A549 (cell line): ENCODE results near the gene NUDT16L1. TPM values are rescaled to one million over a fixed set of nuclear protein-coding genes. Genes with fewer than 3 reads are reported as not detected.

Experiments
- ATAC-seq, 2 experiments: fragments of 200-7000 bp in 1 of 2; fragments of >200 bp in 1 of 2; cut with Nextera tagmentation in 1 of 2; cut with Tn5 transposase in 1 of 2; 3 replicates each; pipeline versions ENCODE4 v1.8.0 to v1.9.1; 2018 to 2020; ENCODE audit warnings: mild to moderate bottlenecking in 1 of 2, moderate library complexity in 1 of 2
- CTCF ChIA-PET: fragments of 300-600 bp; sonication (Branson Sonifier 250); formaldehyde crosslinking; extraction: SDS; loops from one replicate; lab custom pipeline; 2021; ENCODE audit warnings: antibody characterized with exemption, inconsistent platforms; lab: Yijun Ruan, JAX
- POLR2A ChIA-PET: fragments of 350-600 bp; formaldehyde crosslinking; extraction: SDS; loops from one replicate; lab custom pipeline; 2021; ENCODE audit warnings: antibody characterized with exemption, inconsistent platforms; lab: Yijun Ruan, JAX
- DNase-seq, 2 experiments: peaks; one replicate each; pipeline versions ENCODE4 v3.0.0 to v3.0.0-alpha.2; 2011 to 2016; ENCODE audit warnings: low read depth in 1 of 2, low spot score in 1 of 2
- FAIRE-seq: peaks from 2 replicates; lab custom pipeline; 2011; peaks lifted over from hg19 to GRCh38; lab: Jason Lieb, UNC
- H3K27ac ChIP-seq, 2 experiments: fragments of >200 bp; sonication (Bioruptor Twin); formaldehyde crosslinking; 3 replicates each; pipeline ENCODE4 v1.5.1; 2016 to 2017
- H3K4me1 ChIP-seq: fragments of >200 bp; sonication (Bioruptor Twin); formaldehyde crosslinking; 3 replicates; pipeline ENCODE4 v1.6.1; 2016
- H3K4me2 ChIP-seq: fragments of >200 bp; sonication (Bioruptor Twin); formaldehyde crosslinking; 3 replicates; pipeline ENCODE4 v1.6.1; 2016
- H3K4me3 ChIP-seq: fragments of >200 bp; sonication (Bioruptor Twin); formaldehyde crosslinking; 3 replicates; pipeline ENCODE4 v1.5.1; 2016
- H3K9me3 ChIP-seq: fragments of >200 bp; sonication (Bioruptor Twin); formaldehyde crosslinking; 3 replicates; pipeline ENCODE4 v1.6.1; 2016
- BHLHE40 ChIP-seq: IDR thresholded peaks from 2 replicates; pipeline ENCODE4 v1.6.1; 2012; ENCODE audit warnings: low read depth, low read length, inconsistent platforms
- CHD2 ChIP-seq: fragments of 150-350 bp; IDR thresholded peaks from 2 replicates; pipeline ENCODE4 v1.6.1; 2014; ENCODE audit warnings: low read length; ENCODE audit not compliant: partially characterized antibody
- CHD4 ChIP-seq: fragments of 200-600 bp; sonication (generic); IDR thresholded peaks from 2 replicates; pipeline ENCODE4 v1.6.1; 2016; ENCODE audit warnings: antibody characterized with exemption, mild to moderate bottlenecking, borderline replicate concordance
- EHMT2 ChIP-seq: fragments of 200-600 bp; sonication (generic); IDR thresholded peaks from 2 replicates; pipeline ENCODE4 v1.6.1; 2016; ENCODE audit warnings: antibody characterized with exemption, low read depth, mild to moderate bottlenecking, moderate library complexity
- FOSB ChIP-seq: fragments of 250-450 bp; sonication (Bioruptor Pico); IDR thresholded peaks from 2 replicates; pipeline ENCODE4 v1.5.0; 2020; ENCODE audit warnings: mild to moderate bottlenecking, moderate library complexity
- FOSL2 ChIP-seq, 2 experiments: fragments of 450-650 bp in 1 of 2; fragments of >200 bp in 1 of 2; sonication (Bioruptor Twin) in 1 of 2; formaldehyde crosslinking; IDR thresholded peaks; 2 replicates each; pipeline versions ENCODE4 v1.5.0 to v1.6.1; 2016 to 2020; ENCODE audit warnings: mild to moderate bottlenecking in 1 of 2, moderate library complexity in 1 of 2
- FOXS1 ChIP-seq: fragments of 250-450 bp; sonication (Bioruptor Pico); IDR thresholded peaks from 2 replicates; pipeline ENCODE4 v1.5.0; 2020; ENCODE audit warnings: mild to moderate bottlenecking, moderate library complexity
- GATA3 ChIP-seq: IDR thresholded peaks from 2 replicates; pipeline ENCODE4 v1.6.1; 2012; ENCODE audit warnings: borderline replicate concordance
- HOXB13 ChIP-seq: fragments of 250-450 bp; sonication (Bioruptor Pico); IDR thresholded peaks from 2 replicates; pipeline ENCODE4 v1.5.0; 2020; ENCODE audit warnings: low read depth, mild to moderate bottlenecking, moderate library complexity
- HOXB5 ChIP-seq: fragments of 250-450 bp; sonication (Bioruptor Pico); IDR thresholded peaks from 2 replicates; pipeline ENCODE4 v1.5.0; 2020; ENCODE audit warnings: mild to moderate bottlenecking, moderate library complexity
- JUN ChIP-seq, 2 experiments: fragments of >200 bp; sonication (Bioruptor Twin); formaldehyde crosslinking; IDR thresholded peaks; 2 replicates in 1 of 2; 3 replicates in 1 of 2; pipeline ENCODE4 v1.6.1; 2016 to 2017
- KDM5A ChIP-seq: fragments of 200-600 bp; sonication (generic); IDR thresholded peaks from 2 replicates; pipeline ENCODE4 v1.6.1; 2016; ENCODE audit warnings: antibody characterized with exemption, mild to moderate bottlenecking
- MAFK ChIP-seq: fragments of 450-650 bp; IDR thresholded peaks from 2 replicates; pipeline ENCODE4 v1.6.1; 2014; ENCODE audit not compliant: partially characterized antibody
- NFE2L2 ChIP-seq: fragments of 150-350 bp; conservative IDR thresholded peaks from 2 replicates; pipeline ENCODE4 v1.6.1; 2014; ENCODE audit warnings: low read length
- NPAS2 ChIP-seq: fragments of 250-450 bp; sonication (Bioruptor Pico); IDR thresholded peaks from 2 replicates; pipeline ENCODE4 v1.8.0; 2022; ENCODE audit warnings: mild to moderate bottlenecking, moderate library complexity, borderline replicate concordance
- NR3C1 ChIP-seq: fragments of >200 bp; sonication (Bioruptor Twin); formaldehyde crosslinking; IDR thresholded peaks from 3 replicates; pipeline ENCODE4 v1.6.1; 2017
- POLR2A ChIP-seq: IDR thresholded peaks from 2 replicates; pipeline ENCODE4 v1.6.1; 2012; ENCODE audit warnings: mild to moderate bottlenecking, low read length
- POLR2AphosphoS2 ChIP-seq: conservative IDR thresholded peaks from 2 replicates; pipeline ENCODE4 v1.6.1; 2012; ENCODE audit warnings: low read length, improper control_type of control experiment, inconsistent platforms
- RARB ChIP-seq: fragments of 250-450 bp; sonication (Bioruptor Pico); IDR thresholded peaks from 2 replicates; pipeline ENCODE4 v1.8.0; 2021; ENCODE audit warnings: mild to moderate bottlenecking, moderate library complexity
- RCOR1 ChIP-seq: fragments of 150-350 bp; IDR thresholded peaks from 2 replicates; pipeline ENCODE4 v1.6.1; 2014; ENCODE audit warnings: antibody characterized with exemption, low read length, low read depth
- RFX5 ChIP-seq: fragments of 450-650 bp; IDR thresholded peaks from 2 replicates; pipeline ENCODE4 v1.7.1; 2014; ENCODE audit warnings: antibody characterized with exemption, mild to moderate bottlenecking, moderate library complexity
- SMC3 ChIP-seq: fragments of >200 bp; sonication (Bioruptor Twin); formaldehyde crosslinking; IDR thresholded peaks from 3 replicates; pipeline ENCODE4 v1.6.1; 2018; ENCODE audit warnings: inconsistent platforms
- ZC3H11A ChIP-seq: fragments of 450-650 bp; IDR thresholded peaks from 2 replicates; pipeline ENCODE4 v1.6.1; 2014; ENCODE audit warnings: antibody characterized with exemption, mild to moderate bottlenecking
- ZNF302 ChIP-seq: fragments of 250-450 bp; sonication (Bioruptor Pico); IDR thresholded peaks from 2 replicates; pipeline ENCODE4 v1.9.0; 2021; ENCODE audit warnings: inconsistent platforms, mild to moderate bottlenecking, moderate library complexity
- WGBS: methylation state at CpG from one replicate; pipeline ENCODE4 v1.1.6; 2017; ENCODE audit errors: missing lambda C conversion rate; 5-methylcytosine and 5-hydroxymethylcytosine counted together
- polyA plus RNA-seq, 4 experiments: library from polyadenylated mRNA; depleted of rRNA in 3 of 4; stranded (reverse); fragments of >200 nt; fragmentation: RNase III in 1 of 4; extraction: RNeasy Plus Mini Kit Qiagen cat#74134 plus additional on column Dnase treatment in 1 of 4; gene quantifications; 2 replicates in 3 of 4; 3 replicates in 1 of 4; pipeline ENCODE4 v1.2.3, GENCODE V29; 2011 to 2017
- TF ChIP-seq, protein P1 (sequence below): fragments of 150-350 bp; IDR thresholded peaks from 2 replicates; pipeline ENCODE4 v1.6.1; 2014; ENCODE audit warnings: low read depth, mild to moderate bottlenecking, low read length
- TF ChIP-seq, protein P2 (sequence below): fragments of 200-600 bp; sonication (generic); IDR thresholded peaks from 2 replicates; pipeline ENCODE4 v1.6.1; 2016; ENCODE audit warnings: antibody characterized with exemption, mild to moderate bottlenecking, moderate library complexity
- TF ChIP-seq, protein P3 (sequence below): fragments of >200 bp; sonication (Bioruptor Twin); formaldehyde crosslinking; IDR thresholded peaks from 2 replicates; pipeline ENCODE4 v1.6.1; 2016

The NUDT16L1 gene
- polyA plus RNA-seq, 2 of the 4 experiments (the other 2 are of a cell fraction) = 15.5 to 22.9 TPM

DNA sequence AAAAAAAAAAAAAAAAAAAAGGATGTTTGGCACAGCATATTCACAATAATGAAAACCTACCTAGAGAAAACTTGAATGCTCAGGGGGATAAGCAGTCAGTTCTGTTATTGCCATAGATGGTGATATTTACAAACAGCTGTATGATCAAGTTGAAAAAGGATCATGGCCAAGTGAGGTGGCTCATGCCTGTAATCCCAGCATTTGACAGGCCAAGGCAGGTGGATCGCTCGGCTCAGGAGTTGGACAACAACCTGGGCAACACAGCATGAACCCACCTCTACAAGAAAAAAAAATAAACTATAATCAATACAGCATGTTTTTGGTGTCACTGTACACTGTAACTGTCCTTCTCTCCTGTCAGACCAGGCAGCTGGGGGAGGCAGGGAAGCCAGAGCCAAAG lies 21.6 kb downstream of the NUDT16L1 start:
- no peaks in the 10 kb centered on the region for H3K4me1 ChIP-seq
- ChIA-PET CTCF (interaction anchor here (0.7 to 4.3 kb wide), 3 partner anchors 8 to 241 kb away, joined by 3 to 15 read pairs (median 4); no protein-coding TSS in a partner anchor), POLR2A (no interaction called here)
- ATAC-seq = no peak
- no peak for FAIRE-seq
- no peak for TF ChIP-seq FOSL2 (IDR thresholded peaks at IDR 0.05)
- TF ChIP-seq FOSL2 (CRISPR knock-in tag; IDR thresholded peaks at IDR 0.05) = no peak
- no peak for TF ChIP-seq NFE2L2
- TF ChIP-seq POLR2AphosphoS2 = no peak
- TF ChIP-seq HOXB5 (CRISPR knock-in tag) = no peak
- TF ChIP-seq SMC3 = no peak
- TF ChIP-seq KDM5A = no peak
- TF ChIP-seq RARB (CRISPR knock-in tag) = no peak
- TF ChIP-seq CHD2 = no peak
- TF ChIP-seq, protein P1, sequence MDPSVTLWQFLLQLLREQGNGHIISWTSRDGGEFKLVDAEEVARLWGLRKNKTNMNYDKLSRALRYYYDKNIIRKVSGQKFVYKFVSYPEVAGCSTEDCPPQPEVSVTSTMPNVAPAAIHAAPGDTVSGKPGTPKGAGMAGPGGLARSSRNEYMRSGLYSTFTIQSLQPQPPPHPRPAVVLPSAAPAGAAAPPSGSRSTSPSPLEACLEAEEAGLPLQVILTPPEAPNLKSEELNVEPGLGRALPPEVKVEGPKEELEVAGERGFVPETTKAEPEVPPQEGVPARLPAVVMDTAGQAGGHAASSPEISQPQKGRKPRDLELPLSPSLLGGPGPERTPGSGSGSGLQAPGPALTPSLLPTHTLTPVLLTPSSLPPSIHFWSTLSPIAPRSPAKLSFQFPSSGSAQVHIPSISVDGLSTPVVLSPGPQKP = no peak
- TF ChIP-seq ZNF302 (CRISPR knock-in tag) = no peak
- TF ChIP-seq RFX5 = no peak
- no peak for TF ChIP-seq JUN (IDR thresholded peaks at IDR 0.05)
- TF ChIP-seq NR3C1 = no peak
- no peak overlapping the region for H3K4me2 ChIP-seq
- H3K27ac ChIP-seq = no peak overlapping the region
- H3K9me3 ChIP-seq = no peaks in the 10 kb centered on the region
- no peak overlapping the region for H3K4me3 ChIP-seq
- DNase-seq = no peak
- 97% methylated on average over 2 of the region's 2 CpGs for WGBS

DNA sequence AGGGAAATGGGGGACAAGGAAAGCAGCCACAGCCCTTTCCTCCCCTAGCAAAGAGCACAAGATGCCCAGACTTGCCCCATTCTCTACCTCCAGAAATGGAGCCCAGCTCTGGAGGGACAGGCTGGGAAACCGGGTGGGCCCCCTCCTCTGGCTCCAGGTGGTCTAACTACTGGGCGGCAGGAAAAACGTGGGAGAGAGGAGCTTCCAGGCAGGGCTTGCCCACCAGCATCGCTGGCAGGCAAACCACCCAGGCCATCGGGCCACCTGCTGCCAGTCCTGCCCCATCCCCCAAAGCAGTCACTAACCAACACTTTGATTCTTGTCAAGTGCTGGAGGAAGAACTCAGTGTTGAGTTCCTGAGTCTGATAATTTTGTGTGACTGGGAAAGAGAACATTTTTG lies 25.1 kb downstream of the NUDT16L1 start:
- no peak overlapping the region for H3K27ac ChIP-seq
- POLR2A ChIA-PET = no interaction called here
- CTCF ChIA-PET = interaction anchor here (1.3 to 4.3 kb wide), 2 partner anchors 28 to 238 kb away, joined by 3 to 15 read pairs; no protein-coding TSS in a partner anchor
- 93% methylated on average over 5 of the region's 5 CpGs for WGBS
- no peaks in the 10 kb centered on the region for H3K4me1 ChIP-seq
- H3K4me2 ChIP-seq = no peak overlapping the region
- no peak for FAIRE-seq
- no peak for TF ChIP-seq POLR2A
- TF ChIP-seq, protein P2, sequence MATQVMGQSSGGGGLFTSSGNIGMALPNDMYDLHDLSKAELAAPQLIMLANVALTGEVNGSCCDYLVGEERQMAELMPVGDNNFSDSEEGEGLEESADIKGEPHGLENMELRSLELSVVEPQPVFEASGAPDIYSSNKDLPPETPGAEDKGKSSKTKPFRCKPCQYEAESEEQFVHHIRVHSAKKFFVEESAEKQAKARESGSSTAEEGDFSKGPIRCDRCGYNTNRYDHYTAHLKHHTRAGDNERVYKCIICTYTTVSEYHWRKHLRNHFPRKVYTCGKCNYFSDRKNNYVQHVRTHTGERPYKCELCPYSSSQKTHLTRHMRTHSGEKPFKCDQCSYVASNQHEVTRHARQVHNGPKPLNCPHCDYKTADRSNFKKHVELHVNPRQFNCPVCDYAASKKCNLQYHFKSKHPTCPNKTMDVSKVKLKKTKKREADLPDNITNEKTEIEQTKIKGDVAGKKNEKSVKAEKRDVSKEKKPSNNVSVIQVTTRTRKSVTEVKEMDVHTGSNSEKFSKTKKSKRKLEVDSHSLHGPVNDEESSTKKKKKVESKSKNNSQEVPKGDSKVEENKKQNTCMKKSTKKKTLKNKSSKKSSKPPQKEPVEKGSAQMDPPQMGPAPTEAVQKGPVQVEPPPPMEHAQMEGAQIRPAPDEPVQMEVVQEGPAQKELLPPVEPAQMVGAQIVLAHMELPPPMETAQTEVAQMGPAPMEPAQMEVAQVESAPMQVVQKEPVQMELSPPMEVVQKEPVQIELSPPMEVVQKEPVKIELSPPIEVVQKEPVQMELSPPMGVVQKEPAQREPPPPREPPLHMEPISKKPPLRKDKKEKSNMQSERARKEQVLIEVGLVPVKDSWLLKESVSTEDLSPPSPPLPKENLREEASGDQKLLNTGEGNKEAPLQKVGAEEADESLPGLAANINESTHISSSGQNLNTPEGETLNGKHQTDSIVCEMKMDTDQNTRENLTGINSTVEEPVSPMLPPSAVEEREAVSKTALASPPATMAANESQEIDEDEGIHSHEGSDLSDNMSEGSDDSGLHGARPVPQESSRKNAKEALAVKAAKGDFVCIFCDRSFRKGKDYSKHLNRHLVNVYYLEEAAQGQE = no peak
- TF ChIP-seq FOSB (CRISPR knock-in tag) = no peak
- TF ChIP-seq FOSL2 (IDR thresholded peaks at IDR 0.05) = no peak
- TF ChIP-seq FOSL2 (CRISPR knock-in tag; IDR thresholded peaks at IDR 0.05) = no peak
- no peak for TF ChIP-seq HOXB13 (CRISPR knock-in tag)
- TF ChIP-seq BHLHE40 = no peak
- TF ChIP-seq ZC3H11A = no peak
- TF ChIP-seq MAFK = no peak
- no peak for TF ChIP-seq KDM5A
- no peak for TF ChIP-seq GATA3
- no peak for TF ChIP-seq EHMT2
- TF ChIP-seq FOXS1 = no peak
- no peak for TF ChIP-seq ZNF302 (CRISPR knock-in tag)
- no peak for TF ChIP-seq RCOR1
- TF ChIP-seq CHD4 = no peak
- TF ChIP-seq, protein P3, sequence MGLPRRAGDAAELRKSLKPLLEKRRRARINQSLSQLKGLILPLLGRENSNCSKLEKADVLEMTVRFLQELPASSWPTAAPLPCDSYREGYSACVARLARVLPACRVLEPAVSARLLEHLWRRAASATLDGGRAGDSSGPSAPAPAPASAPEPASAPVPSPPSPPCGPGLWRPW = no peak
- no peak for TF ChIP-seq NPAS2 (CRISPR knock-in tag)
- H3K4me3 ChIP-seq = no peak overlapping the region
- H3K9me3 ChIP-seq = no peaks in the 10 kb centered on the region
- ATAC-seq = no peak
- DNase-seq = no peak
